GM13976 (cell line): ENCODE results near the gene RAP2C.

Experiments used
- DNase-seq: peaks from one replicate; pipeline ENCODE4 v3.0.0; 2012; ENCODE audit warnings: low spot score
- CTCF ChIP-seq: IDR thresholded peaks from 2 replicates; pipeline ENCODE4 v1.5.1; 2012; ENCODE audit warnings: borderline replicate concordance, mild to moderate bottlenecking; ENCODE audit not compliant: insufficient read depth; ENCODE audit errors: extremely low read depth, missing control alignments, control extremely low read depth
- in situ Hi-C: fragments of 300-500 bp; cut with MboI; formaldehyde crosslinking; loops from one replicate; pipeline ENCODE4 v1.12.0; 2022; ENCODE audit warnings: low sequenced_read_pairs, mixed read lengths, inconsistent platforms; ENCODE audit not compliant: unreplicated experiment

The RAP2C gene

DNA sequence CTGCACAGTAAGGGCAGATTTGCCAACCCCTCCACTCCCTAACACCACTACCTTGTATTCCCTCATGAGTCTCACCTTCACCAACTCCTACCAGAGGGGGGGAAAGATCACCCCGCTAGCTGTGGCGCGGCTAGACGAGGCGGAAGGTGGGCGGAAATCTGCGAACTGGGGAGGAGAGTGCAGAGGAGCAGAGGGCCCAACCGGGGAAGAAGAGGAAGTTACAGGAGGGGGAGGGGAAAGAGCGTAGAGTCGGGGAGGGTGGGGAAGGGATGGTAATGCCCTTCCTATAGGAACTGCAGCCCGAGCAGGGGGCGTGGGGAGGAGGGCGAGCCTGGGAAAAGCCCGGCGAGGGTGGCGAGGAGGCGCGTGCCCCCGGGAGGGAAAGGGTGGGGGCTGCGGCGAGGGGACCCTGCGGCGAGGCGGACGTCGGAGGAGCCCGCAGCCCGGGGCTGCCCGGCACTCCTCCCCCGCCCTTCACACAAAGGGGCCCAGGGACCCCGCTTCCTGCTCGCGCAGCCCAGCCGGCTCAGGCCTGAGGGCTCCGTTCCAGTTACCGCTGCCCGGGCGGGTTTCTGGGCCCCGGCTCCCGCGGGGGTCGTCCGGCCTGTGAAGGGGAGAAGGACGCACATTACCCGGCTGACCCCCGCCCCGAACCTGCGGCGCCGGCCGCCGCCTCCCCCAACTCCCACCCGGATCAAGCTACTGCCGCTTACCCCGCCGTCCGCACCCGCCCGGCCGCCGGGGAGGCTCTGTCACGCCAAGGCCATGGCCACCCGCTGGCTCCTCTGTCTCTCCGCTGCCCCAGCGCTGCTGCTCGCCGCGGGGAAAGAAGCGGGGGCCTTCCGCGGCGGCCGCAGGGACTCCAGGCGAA lies 1.8 kb downstream of the RAP2C start:
- in situ Hi-C loops, result loop anchor here (10.0 kb wide), 2 partner anchors 193 to 373 kb away; partner anchors contain the start of gene STK26
- DNase-seq, result peak; percentile 69
- TF ChIP-seq CTCF, result no peak

DNA sequence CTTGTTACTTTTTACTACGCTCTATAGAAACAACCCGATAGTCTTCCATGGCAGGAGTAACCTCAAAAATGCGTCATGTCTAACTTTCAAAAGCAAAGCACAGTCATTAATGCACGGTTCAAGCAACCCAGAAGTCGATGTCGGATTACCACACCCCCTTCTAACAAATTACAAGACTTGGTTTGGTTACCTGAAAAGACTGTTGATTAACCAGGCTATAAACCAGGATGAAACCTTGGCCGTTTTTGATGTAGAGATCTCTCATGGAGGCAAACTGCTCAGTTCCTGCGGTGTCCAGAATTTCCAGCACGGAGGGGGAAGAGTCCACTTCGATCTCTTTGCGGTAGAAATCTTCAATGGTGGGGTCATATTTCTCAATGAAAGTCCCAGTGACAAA lies 2.4 kb downstream of the RAP2C start:
- no peak for DNase-seq
- in situ Hi-C loops, result loop anchor here (10.0 kb wide), 2 partner anchors 192 to 372 kb away; partner anchors contain the start of gene STK26

DNA sequence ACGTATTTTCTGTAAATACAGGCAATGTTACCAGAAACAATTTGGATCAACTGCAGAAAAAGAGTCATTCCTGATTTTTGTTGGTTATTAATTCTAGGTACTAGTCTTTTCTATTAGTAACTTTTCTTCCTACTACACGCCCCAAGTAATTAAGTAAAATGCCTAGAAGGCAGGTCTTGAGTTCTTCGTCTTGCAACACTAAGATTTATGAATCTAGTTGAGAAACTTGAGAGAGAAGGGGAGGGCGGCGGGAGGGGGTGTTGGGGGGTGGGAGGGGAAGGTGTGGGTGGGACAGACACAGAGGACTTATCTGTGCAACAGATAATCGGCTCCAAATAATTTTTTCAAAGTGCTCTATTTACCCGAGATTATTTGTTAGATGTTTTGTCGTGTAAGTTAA lies 3.0 kb downstream of the RAP2C start:
- no peak for DNase-seq
- in situ Hi-C loops, result loop anchor here (10.0 kb wide), 2 partner anchors 191 to 371 kb away; partner anchors contain the start of gene STK26

More for the DNA sequence above, 2.4 kb downstream of the RAP2C start:
- no peak for TF ChIP-seq CTCF

DNA sequence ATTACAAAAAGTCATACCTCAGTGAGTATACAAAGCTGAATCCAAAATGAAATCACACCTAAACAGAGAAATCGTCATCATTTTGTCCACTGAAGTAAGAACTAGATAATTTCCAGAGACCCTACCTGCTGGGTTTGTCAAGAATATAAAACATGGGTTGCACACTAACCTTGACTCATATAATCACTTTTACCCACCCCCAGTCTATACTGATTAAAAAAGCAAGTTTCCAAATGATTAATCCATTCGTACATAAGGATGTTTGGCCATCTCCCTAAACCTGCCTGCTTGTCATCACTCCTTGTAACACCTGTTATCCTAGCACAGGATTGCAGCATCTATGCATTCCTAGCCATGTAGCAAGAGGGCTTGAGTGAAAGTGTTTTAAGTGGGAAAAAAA lies 4.7 kb downstream of the RAP2C start:
- no peak for TF ChIP-seq CTCF
- in situ Hi-C loops, result loop anchor here (10.0 kb wide), 2 partner anchors 190 to 370 kb away; partner anchors contain the start of gene STK26
- DNase-seq, result no peak

More for the DNA sequence above, 3.0 kb downstream of the RAP2C start:
- no peak for TF ChIP-seq CTCF

- no peak for TF ChIP-seq CTCF
- no peak for DNase-seq
- in situ Hi-C loops, result no loop called here
These were observed 9.7 kb downstream of the RAP2C start for GRCh38 chrX:132209527-132209926.

DNA sequence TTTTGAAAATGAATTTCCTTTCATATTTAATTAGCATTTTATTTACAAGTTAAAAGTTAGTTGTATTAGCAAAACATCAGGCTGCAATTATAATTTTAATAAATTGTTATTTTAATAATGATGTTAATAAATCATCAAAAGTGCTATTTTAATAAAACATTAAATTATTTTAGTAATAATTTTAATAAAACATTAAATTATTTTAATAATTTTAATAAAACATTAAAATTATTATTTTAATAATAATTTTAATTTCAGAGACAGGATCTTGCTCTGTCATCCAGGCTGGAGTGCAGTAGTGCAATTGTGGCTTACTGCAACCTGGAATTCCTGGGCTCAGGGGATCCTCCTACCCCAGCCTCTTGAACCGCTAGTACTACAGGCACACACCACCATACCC lies 10.8 kb downstream of the RAP2C start:
- no peak for TF ChIP-seq CTCF
- DNase-seq, result no peak
- in situ Hi-C loops, result no loop called here
